ENCODE results near the gene C5orf63.

Gene C5orf63

DNA sequence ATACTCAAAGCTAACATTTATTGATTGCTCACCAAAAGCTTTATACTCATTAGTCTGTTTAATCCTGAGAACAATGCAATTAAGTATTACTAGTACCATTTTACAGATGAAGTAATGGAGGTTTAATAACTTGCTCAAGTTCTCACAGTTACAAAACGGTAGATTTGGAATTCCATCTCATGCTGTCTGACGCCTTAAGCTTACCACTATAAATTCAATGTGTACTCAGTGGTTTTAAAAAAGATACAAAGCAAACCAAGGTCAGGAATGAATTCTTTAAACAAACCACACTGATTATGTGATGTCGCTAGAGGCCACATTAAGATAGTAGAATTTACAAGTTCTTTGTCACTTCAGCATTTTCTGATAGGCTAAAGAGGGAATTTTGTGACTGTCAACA is 1.2 kb upstream of the C5orf63 start:
- 87% methylated on average over 3 of the region's 3 CpGs for WGBS

DNA sequence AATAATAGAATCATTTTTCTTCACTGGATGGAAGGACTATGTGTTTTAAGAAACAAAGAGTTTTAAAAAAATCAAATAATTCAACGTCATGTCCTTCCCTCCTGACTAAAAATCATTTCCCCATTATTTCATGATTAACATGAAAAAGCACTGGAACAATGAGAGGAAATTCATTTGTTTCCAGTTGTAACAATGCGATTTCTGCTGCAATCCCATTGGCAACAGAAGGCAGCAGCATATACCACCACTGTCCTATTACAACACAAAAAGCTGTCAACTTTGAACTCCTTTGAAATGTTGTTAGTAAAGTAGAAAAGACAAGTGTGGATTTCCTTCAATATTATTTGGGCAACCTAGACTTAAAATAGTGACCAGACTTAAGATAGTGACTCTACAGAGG is 3.1 kb downstream of the C5orf63 start:
- no peaks in the 10 kb centered on the region for H3K36me3 ChIP-seq (ENCODE audit: insufficient read depth, low read length)
- H3K4me3 ChIP-seq (ENCODE audit: low read length), result no peak overlapping the region
- WGBS, result 83% methylated on average over 2 of the region's 2 CpGs
- H3K9ac ChIP-seq (ENCODE audit: low read depth, low read length), result no peak overlapping the region
- H3K27ac ChIP-seq (ENCODE audit: low read depth, low read length), result no peak overlapping the region
- no peaks in the 10 kb centered on the region for H3K9me3 ChIP-seq (ENCODE audit: insufficient read depth, low read depth, low read length)
- peaks cover 15% of the 10 kb centered on the region; the same call in 1 of the 2 replicates for H3K4me1 ChIP-seq (ENCODE audit: insufficient read depth, low read length)
- no peaks in the 10 kb centered on the region for H3K27me3 ChIP-seq (ENCODE audit: insufficient read depth, low read length)

More for the DNA sequence above, 1.2 kb upstream of the C5orf63 start:
- H3K9me3 ChIP-seq (ENCODE audit: insufficient read depth, low read depth, low read length), result no peaks in the 10 kb centered on the region
- no peaks in the 10 kb centered on the region for H3K36me3 ChIP-seq (ENCODE audit: insufficient read depth, low read length)
- H3K27me3 ChIP-seq (ENCODE audit: insufficient read depth, low read length), result no peaks in the 10 kb centered on the region
- no peak overlapping the region for H3K4me3 ChIP-seq (ENCODE audit: low read length)
- no peak overlapping the region for H3K9ac ChIP-seq (ENCODE audit: low read depth, low read length)
- H3K4me1 ChIP-seq (ENCODE audit: insufficient read depth, low read length), result peaks cover 37% of the 10 kb centered on the region
- H3K27ac ChIP-seq (ENCODE audit: low read depth, low read length), result no peak overlapping the region

DNA sequence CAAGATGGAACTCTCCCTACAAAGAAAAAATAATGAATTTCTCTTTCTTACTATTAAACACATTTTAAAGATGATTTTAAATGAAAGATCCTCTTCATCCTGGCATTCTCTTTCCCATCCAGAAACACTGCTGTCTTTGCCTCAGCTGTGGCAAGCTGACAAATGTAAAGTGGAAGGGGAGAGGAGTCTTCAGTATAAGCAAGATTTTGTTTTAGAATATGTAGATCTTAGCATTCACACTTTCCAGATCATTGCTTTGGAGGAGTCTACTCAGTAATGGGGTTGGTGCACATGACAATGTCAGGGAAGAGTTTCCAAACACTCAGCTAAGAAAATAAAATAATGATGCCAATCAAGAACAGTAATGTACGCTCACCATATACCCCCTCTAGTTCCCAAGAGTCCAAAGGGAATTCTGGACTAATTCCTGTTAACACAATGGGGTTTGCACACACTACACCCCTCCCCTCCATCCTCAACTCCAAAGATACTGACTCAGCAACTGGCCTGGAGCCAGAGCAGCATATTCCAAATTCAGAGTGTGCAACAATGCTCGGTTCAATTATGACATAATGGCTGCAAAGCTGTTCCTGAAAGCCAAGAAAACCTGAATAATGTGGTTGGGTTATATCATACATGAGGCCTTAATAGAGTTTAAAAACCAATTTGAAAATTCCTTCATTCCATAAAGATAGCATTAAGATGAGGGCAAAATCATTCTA is 4.6 kb downstream of the C5orf63 start:
- 94% methylated on average over 2 of the region's 2 CpGs for WGBS

DNA sequence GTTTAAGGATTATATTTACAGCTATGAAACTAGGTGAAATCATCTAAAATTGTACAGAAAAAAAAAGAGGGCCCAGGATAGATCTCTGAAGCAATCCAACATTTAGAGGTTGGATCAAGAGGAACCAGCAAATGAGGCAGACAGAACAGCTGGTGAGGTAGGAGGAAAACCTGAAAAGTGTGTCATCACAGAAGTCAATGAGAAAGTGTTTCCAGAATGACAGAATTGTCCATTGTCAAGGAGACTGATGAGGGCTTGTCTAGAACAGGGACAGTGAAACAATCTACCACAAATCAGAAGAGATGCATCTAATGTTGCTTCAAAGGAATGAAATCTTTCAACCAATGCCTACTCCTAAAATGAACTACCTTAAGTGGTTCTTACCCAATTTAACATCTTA is 6.6 kb downstream of the C5orf63 start:
- Histone ChIP-seq H3K36me3 (ENCODE audit: insufficient read depth, low read length) (no peaks in the 10 kb centered on the region), H3K4me1 (ENCODE audit: insufficient read depth, low read length) (peaks cover 19% of the 10 kb centered on the region), H3K9me3 (ENCODE audit: insufficient read depth, low read depth, low read length) (no peaks in the 10 kb centered on the region), H3K4me3 (ENCODE audit: low read length) (no peak overlapping the region), H3K27me3 (ENCODE audit: insufficient read depth, low read length) (no peaks in the 10 kb centered on the region), H3K9ac (ENCODE audit: low read depth, low read length) (no peak overlapping the region), H3K27ac (ENCODE audit: low read depth, low read length) (no peak overlapping the region)

More for the DNA sequence above, 4.6 kb downstream of the C5orf63 start:
- H3K9ac ChIP-seq (ENCODE audit: low read depth, low read length), result no peak overlapping the region
- no peaks in the 10 kb centered on the region for H3K36me3 ChIP-seq (ENCODE audit: insufficient read depth, low read length)
- H3K4me1 ChIP-seq (ENCODE audit: insufficient read depth, low read length), result peaks cover 15% of the 10 kb centered on the region; the same call in 1 of the 2 replicates
- no peak overlapping the region for H3K27ac ChIP-seq (ENCODE audit: low read depth, low read length)
- no peaks in the 10 kb centered on the region for H3K27me3 ChIP-seq (ENCODE audit: insufficient read depth, low read length)
- no peak overlapping the region for H3K4me3 ChIP-seq (ENCODE audit: low read length)
- H3K9me3 ChIP-seq (ENCODE audit: insufficient read depth, low read depth, low read length), result no peaks in the 10 kb centered on the region

DNA sequence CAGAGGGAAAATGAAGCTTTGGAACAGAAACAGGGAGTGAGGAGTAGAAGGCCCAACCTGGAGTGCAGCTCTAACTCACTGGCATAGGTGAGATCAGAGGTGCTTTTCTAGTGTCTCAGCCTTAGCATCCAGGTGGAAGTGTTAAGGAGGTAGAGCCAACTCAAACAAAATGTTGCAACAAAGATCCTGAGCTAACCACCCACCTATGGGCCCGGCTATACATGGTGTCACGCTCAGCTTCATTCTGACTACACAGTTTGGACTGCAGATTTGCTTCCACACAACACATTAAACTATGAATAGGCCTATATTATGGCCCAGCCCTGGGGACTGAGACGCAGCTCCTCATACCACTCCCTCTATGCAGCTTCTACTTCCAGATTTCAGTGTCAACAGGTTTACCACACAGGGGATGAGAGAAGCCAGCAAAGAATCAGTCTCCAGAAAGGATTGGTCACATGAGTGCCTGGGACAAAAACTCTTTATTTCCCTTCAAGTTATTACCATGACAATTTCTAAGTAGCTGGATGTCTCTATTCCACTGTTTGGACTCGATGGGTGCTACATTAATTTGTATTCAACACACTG is 9.0 kb downstream of the C5orf63 start:
- peaks cover 8% of the 10 kb centered on the region for H3K4me1 ChIP-seq (ENCODE audit: insufficient read depth, low read length)
- no peak overlapping the region for H3K27ac ChIP-seq (ENCODE audit: low read depth, low read length)
- 91% methylated on average over 4 of the region's 4 CpGs for WGBS
- no peaks in the 10 kb centered on the region for H3K27me3 ChIP-seq (ENCODE audit: insufficient read depth, low read length)
- H3K36me3 ChIP-seq (ENCODE audit: insufficient read depth, low read length), result no peaks in the 10 kb centered on the region
- no peaks in the 10 kb centered on the region for H3K9me3 ChIP-seq (ENCODE audit: insufficient read depth, low read depth, low read length)
- H3K4me3 ChIP-seq (ENCODE audit: low read length), result no peak overlapping the region
- H3K9ac ChIP-seq (ENCODE audit: low read depth, low read length), result no peak overlapping the region

DNA sequence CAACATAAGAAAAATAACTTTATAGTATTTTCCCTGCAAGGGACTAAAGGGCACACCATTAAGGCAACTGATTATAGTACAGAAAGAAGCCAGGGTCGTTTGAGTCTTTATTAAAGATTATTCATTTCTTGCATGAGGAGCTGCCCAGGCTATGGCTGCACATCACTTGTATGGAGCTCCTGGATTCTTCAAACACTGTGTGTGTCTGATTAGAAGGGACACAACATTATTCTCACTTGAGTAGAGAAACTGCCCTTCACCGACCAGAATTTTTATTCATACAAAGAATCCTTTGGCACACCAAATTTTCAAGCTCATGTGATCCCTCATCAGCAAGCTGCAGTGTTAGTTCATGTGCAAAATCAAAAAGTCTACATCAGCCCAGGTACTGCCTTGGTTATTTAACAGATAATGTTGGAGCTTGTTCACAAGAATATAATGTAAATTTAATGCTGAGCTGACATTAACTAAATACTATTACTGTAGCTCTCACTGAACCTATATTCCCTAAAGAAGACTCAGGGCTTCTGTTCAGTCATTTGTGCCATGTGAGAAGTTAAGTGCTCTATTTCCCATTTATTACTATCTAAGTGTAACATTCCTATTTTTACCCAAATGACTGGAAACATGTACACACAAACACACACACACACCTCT is 9.9 kb downstream of the C5orf63 start:
- H3K27me3 ChIP-seq (ENCODE audit: insufficient read depth, low read length), result no peaks in the 10 kb centered on the region
- H3K4me3 ChIP-seq (ENCODE audit: low read length), result no peak overlapping the region
- no peaks in the 10 kb centered on the region for H3K9me3 ChIP-seq (ENCODE audit: insufficient read depth, low read depth, low read length)
- peaks cover 5% of the 10 kb centered on the region for H3K4me1 ChIP-seq (ENCODE audit: insufficient read depth, low read length)
- no peak overlapping the region for H3K9ac ChIP-seq (ENCODE audit: low read depth, low read length)
- no peaks in the 10 kb centered on the region for H3K36me3 ChIP-seq (ENCODE audit: insufficient read depth, low read length)
- no peak overlapping the region for H3K27ac ChIP-seq (ENCODE audit: low read depth, low read length)
- WGBS, result 88% methylated on average over 2 of the region's 2 CpGs

DNA sequence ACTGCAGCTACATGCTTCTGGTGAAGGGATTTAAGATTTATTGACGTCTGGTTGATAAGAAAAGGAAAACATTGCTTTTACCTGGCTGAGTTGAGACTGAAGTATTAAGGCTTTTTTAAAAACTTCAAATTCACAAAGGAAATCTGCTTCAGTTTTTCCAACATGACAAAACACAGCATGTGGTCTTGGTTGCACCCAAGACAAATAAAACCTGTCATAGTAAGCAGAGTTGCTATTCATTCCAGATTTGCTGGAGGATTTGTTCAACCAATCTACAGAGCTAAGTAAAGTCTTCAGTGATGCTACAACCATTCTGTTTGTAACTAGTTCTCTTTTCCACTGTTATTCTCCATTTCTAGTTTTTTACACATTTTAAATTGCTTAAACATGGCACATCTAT is 11.3 kb downstream of the C5orf63 start:
- H3K4me1 ChIP-seq (ENCODE audit: insufficient read depth, low read length), result peaks cover 5% of the 10 kb centered on the region; the same call in 1 of the 2 replicates
- H3K9ac ChIP-seq (ENCODE audit: low read depth, low read length), result no peak overlapping the region
- no peak overlapping the region for H3K27ac ChIP-seq (ENCODE audit: low read depth, low read length)
- WGBS, result 78% methylated on average over 1 of the region's 1 CpG
- no peaks in the 10 kb centered on the region for H3K36me3 ChIP-seq (ENCODE audit: insufficient read depth, low read length)
- H3K4me3 ChIP-seq (ENCODE audit: low read length), result no peak overlapping the region
- no peaks in the 10 kb centered on the region for H3K27me3 ChIP-seq (ENCODE audit: insufficient read depth, low read length)
- no peaks in the 10 kb centered on the region for H3K9me3 ChIP-seq (ENCODE audit: insufficient read depth, low read depth, low read length)

DNA sequence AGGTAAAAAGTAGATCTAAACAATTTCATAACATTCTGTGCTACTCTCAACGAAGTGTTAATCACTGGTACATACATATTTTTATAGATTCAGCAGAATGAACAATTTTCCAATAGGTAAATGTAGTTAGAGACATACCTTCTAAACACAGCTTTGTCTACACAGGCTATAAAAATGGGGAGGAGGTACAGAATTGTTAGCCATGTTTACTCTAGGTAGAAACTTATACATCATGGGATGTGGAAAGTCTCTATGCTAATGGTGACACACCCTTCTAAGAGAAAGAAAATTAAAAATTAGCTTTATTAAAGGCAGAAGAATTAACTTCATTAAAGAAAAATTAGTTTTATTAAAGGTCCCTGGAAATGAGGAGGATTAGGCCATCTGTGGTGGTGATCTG is 11.8 kb downstream of the C5orf63 start:
- Histone ChIP-seq H3K9me3 (ENCODE audit: insufficient read depth, low read depth, low read length) (no peaks in the 10 kb centered on the region), H3K4me1 (ENCODE audit: insufficient read depth, low read length) (peaks cover 5% of the 10 kb centered on the region; the same call in 1 of the 2 replicates), H3K36me3 (ENCODE audit: insufficient read depth, low read length) (no peaks in the 10 kb centered on the region), H3K27me3 (ENCODE audit: insufficient read depth, low read length) (no peaks in the 10 kb centered on the region), H3K27ac (ENCODE audit: low read depth, low read length) (no peak overlapping the region), H3K4me3 (ENCODE audit: low read length) (no peak overlapping the region), H3K9ac (ENCODE audit: low read depth, low read length) (no peak overlapping the region)
- WGBS, result no CpG with 5 or more reads among the region's 1 CpG

DNA sequence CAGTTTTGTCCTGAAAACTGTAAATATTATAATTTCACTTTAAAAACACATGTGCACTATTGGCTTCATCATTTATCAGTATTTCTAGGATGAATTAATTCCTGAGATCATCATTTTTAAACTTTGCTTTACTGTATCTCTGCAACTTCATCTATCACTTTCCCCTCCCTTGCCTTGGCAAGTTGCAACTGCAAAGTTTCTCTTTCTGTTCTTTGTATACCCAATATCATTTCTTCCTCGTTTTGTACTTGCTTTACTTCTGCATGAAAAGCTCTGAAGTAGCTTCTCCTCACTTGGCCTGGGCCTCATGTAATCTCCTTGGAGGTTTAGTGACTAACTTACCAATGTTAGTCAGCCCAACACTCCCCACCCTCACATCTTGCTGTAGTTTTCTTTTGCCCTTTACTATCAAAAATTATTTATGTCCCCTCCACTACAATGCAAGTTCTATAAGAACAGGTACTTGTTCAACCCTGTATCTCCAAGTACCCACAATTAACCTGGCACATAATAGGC is 12.8 kb downstream of the C5orf63 start:
- Histone ChIP-seq H3K4me1 (ENCODE audit: insufficient read depth, low read length) (peaks cover 5% of the 10 kb centered on the region; the same call in 1 of the 2 replicates), H3K27me3 (ENCODE audit: insufficient read depth, low read length) (no peaks in the 10 kb centered on the region), H3K27ac (ENCODE audit: low read depth, low read length) (no peak overlapping the region), H3K36me3 (ENCODE audit: insufficient read depth, low read length) (no peaks in the 10 kb centered on the region), H3K4me3 (ENCODE audit: low read length) (no peak overlapping the region), H3K9me3 (ENCODE audit: insufficient read depth, low read depth, low read length) (no peaks in the 10 kb centered on the region), H3K9ac (ENCODE audit: low read depth, low read length) (no peak overlapping the region)
- 76% methylated on average over 1 of the region's 1 CpG for WGBS

DNA sequence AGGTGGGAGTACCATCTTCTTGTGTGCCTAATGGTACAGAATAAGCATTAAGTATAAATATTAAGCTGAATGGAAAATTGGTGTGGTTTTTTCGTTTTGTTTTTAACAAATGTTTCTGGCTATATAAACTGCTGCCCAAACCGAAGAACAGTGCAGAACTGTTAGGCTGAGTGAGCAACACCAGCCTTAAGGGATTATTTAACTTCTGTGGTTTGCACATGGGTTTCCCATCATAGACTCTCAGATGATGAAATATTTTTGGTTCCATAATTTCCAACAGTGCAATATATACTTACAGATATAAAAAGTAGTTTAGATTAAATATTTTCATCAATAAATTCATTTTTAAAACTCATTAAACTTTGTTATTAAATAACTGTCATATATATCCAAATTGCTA is 16.4 kb downstream of the C5orf63 start:
- H3K36me3 ChIP-seq (ENCODE audit: insufficient read depth, low read length), result no peaks in the 10 kb centered on the region
- no peak overlapping the region for H3K4me3 ChIP-seq (ENCODE audit: low read length)
- no peak overlapping the region for H3K9ac ChIP-seq (ENCODE audit: low read depth, low read length)
- 94% methylated on average over 2 of the region's 2 CpGs for WGBS
- H3K9me3 ChIP-seq (ENCODE audit: insufficient read depth, low read depth, low read length), result no peaks in the 10 kb centered on the region
- H3K4me1 ChIP-seq (ENCODE audit: insufficient read depth, low read length), result peaks cover 2% of the 10 kb centered on the region; the same call in 1 of the 2 replicates
- no peak overlapping the region for H3K27ac ChIP-seq (ENCODE audit: low read depth, low read length)
- no peaks in the 10 kb centered on the region for H3K27me3 ChIP-seq (ENCODE audit: insufficient read depth, low read length)

DNA sequence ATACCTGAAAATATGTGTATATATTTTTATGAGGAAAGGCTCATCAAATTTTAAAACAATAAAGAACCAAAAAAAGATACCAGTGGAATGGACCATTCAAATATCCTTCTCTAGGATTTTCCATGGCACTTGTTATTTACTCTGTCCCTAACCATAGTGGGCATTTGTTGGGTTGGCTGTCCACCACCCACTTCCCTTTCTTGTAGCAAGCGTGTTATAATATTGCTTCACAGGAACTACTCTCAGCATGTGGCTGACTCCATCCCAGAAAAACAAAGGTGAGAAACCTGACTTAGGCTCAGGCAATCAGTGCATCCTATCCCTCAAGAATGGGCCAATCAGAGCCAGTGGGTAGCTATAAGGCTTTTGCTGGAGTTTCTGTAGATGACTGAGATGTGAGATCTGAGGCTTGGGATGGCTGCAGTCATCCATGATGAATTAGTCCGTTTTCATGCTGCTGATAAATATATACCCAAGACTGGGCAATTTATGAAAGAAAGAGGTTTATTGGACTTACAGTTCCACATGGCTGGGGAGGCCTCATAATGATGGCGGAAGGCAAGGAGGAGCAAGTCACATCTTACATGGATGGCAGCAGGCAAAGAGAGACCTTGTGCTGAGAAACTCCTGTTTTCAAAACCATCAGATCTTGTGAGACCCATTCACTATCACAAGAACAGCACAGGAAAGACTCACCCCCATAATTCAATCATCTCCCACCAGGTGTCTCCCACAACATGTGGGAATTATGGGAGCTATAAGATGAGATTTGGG is 17.2 kb downstream of the C5orf63 start:
- no peaks in the 10 kb centered on the region for H3K27me3 ChIP-seq (ENCODE audit: insufficient read depth, low read length)
- no peaks in the 10 kb centered on the region for H3K9me3 ChIP-seq (ENCODE audit: insufficient read depth, low read depth, low read length)
- H3K36me3 ChIP-seq (ENCODE audit: insufficient read depth, low read length), result no peaks in the 10 kb centered on the region
- H3K4me1 ChIP-seq (ENCODE audit: insufficient read depth, low read length), result no peaks in the 10 kb centered on the region
- no peak overlapping the region for H3K27ac ChIP-seq (ENCODE audit: low read depth, low read length)
- no peak overlapping the region for H3K4me3 ChIP-seq (ENCODE audit: low read length)
- WGBS, result 95% methylated on average over 3 of the region's 3 CpGs
- H3K9ac ChIP-seq (ENCODE audit: low read depth, low read length), result no peak overlapping the region

Data from HUES64 (cell line).